Smooth muscle cell (in vitro differentiated cells): ENCODE data around the gene DSG4. TPM values are rescaled to one million over a fixed set of nuclear protein-coding genes. Genes with fewer than 3 reads are reported as not detected.
A peak's percentile ranks its signal among the peaks of the same experiment; 100 is the strongest.
"Not testable (repeated sequence)": the region's sequence is repeated elsewhere in the genome, so short reads cannot be mapped to it uniquely, and the experiment has no call there.

ENCODE experiments used
- DNase-seq: peaks from one replicate; lab custom pipeline; 2025; ENCODE audit not compliant: unreplicated experiment; lab: John Stamatoyannopoulos, UW
- H2AFZ ChIP-seq: fragments of 200-600 bp; sonication (generic); 2 replicates; pipeline ENCODE4 v1.6.0; 2016; ENCODE audit warnings: antibody characterized with exemption, low read depth, mild to moderate bottlenecking
- H3F3A ChIP-seq: fragments of 200-600 bp; sonication (generic); 2 replicates; pipeline ENCODE4 v1.6.0; 2017; ENCODE audit warnings: antibody characterized with exemption, low read depth
- H3K27ac ChIP-seq: fragments of 200-600 bp; sonication (generic); 2 replicates; pipeline ENCODE4 v1.5.1; 2016; ENCODE audit warnings: low read depth, mild to moderate bottlenecking
- H3K27me3 ChIP-seq: fragments of 200-600 bp; sonication (generic); 2 replicates; pipeline ENCODE4 v1.6.1; 2016; ENCODE audit warnings: low read depth, mild to moderate bottlenecking
- H3K36me3 ChIP-seq: fragments of 200-600 bp; sonication (generic); 2 replicates; pipeline ENCODE4 v1.5.1; 2016; ENCODE audit warnings: low read depth
- H3K4me1 ChIP-seq: fragments of 200-600 bp; sonication (generic); 2 replicates; pipeline ENCODE4 v1.5.1; 2016; ENCODE audit warnings: low read depth
- H3K4me2 ChIP-seq: fragments of 200-600 bp; sonication (generic); 2 replicates; pipeline ENCODE4 v1.6.0; 2016; ENCODE audit warnings: mild to moderate bottlenecking
- H3K4me3 ChIP-seq: fragments of 200-600 bp; sonication (generic); 2 replicates; pipeline ENCODE4 v1.5.1; 2016; ENCODE audit warnings: mild to moderate bottlenecking
- H3K79me2 ChIP-seq: fragments of 200-600 bp; sonication (generic); 2 replicates; pipeline ENCODE4 v1.6.0; 2016; ENCODE audit warnings: low read depth, mild to moderate bottlenecking
- H3K9ac ChIP-seq: fragments of 200-600 bp; sonication (generic); 2 replicates; pipeline ENCODE4 v1.6.0; 2016; ENCODE audit warnings: low read depth
- H3K9me3 ChIP-seq: fragments of 200-600 bp; sonication (generic); replicated peaks from 2 replicates; pipeline ENCODE4 v1.5.1; 2016; ENCODE audit warnings: low read depth
- H4K20me1 ChIP-seq: fragments of 200-600 bp; sonication (generic); 2 replicates; pipeline ENCODE4 v1.6.0; 2016; ENCODE audit warnings: low read depth
- WGBS: methylation state at CpG from one replicate; pipeline ENCODE4 v1.1.7; 2016; ENCODE audit warnings: low lambda C conversion rate; 5-methylcytosine and 5-hydroxymethylcytosine counted together
- polyA plus RNA-seq: library from polyadenylated mRNA; unstranded; fragments of >200 nt; fragmentation: Nextera tagmentation; extraction: Ambion mirVana; gene quantifications from 2 replicates; pipeline ENCODE4 v1.2.1, GENCODE V29; 2016
- total RNA-seq: library from RNA; depleted of rRNA; stranded (reverse); fragments of >200 nt; gene quantifications from 2 replicates; pipeline ENCODE4 v1.2.3, GENCODE V29; 2014
- TF ChIP-seq, protein P1 (sequence below): fragments of 200-600 bp; sonication (generic); IDR thresholded peaks from 2 replicates; pipeline ENCODE4 v1.5.1; 2017; ENCODE audit warnings: borderline replicate concordance, mild to moderate bottlenecking, antibody characterized with exemption; ENCODE audit not compliant: insufficient read depth, poor library complexity, severe bottlenecking

Gene DSG4, protein sequence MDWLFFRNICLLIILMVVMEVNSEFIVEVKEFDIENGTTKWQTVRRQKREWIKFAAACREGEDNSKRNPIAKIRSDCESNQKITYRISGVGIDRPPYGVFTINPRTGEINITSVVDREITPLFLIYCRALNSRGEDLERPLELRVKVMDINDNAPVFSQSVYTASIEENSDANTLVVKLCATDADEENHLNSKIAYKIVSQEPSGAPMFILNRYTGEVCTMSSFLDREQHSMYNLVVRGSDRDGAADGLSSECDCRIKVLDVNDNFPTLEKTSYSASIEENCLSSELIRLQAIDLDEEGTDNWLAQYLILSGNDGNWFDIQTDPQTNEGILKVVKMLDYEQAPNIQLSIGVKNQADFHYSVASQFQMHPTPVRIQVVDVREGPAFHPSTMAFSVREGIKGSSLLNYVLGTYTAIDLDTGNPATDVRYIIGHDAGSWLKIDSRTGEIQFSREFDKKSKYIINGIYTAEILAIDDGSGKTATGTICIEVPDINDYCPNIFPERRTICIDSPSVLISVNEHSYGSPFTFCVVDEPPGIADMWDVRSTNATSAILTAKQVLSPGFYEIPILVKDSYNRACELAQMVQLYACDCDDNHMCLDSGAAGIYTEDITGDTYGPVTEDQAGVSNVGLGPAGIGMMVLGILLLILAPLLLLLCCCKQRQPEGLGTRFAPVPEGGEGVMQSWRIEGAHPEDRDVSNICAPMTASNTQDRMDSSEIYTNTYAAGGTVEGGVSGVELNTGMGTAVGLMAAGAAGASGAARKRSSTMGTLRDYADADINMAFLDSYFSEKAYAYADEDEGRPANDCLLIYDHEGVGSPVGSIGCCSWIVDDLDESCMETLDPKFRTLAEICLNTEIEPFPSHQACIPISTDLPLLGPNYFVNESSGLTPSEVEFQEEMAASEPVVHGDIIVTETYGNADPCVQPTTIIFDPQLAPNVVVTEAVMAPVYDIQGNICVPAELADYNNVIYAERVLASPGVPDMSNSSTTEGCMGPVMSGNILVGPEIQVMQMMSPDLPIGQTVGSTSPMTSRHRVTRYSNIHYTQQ
- total RNA-seq, result 0.27 and 0.94 TPM in 2 replicates
- polyA plus RNA-seq, result not detected in 2 replicates

DNA sequence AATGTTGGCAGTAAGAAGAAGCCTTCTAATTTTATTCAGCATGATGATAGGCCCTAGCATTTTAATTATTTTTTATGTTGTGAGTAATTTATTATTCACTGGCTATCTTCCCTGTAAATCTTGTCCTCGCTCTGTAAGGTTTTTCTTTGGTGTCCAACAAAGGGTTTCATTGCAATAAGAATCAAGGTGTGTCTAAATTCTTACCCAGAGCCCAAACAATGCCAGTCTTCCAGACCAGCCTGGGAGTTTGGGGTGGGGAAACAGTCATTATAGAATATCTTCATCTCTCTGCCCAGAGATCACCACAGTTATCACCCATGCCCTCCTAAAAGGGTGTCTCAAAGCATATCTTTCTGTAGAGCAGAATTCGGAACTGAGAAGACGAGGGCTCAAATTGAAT, at the start of gene DSG4:
TSS of gene DSG4 (plus strand) at position 301 of the 400 bp plus-strand sequence. CDS start 135 bp downstream, outside the sequence.
- Histone ChIP-seq H3K79me2 (no peaks in the 10 kb centered on the region), H3K9ac (no peak within 1 kb of the TSS), H3F3A (no peaks in the 10 kb centered on the region), H3K4me1 (no peaks in the 10 kb centered on the region), H3K9me3 (no peaks in the 10 kb centered on the region), H3K4me3 (no peak within 1 kb of the TSS), H3K4me2 (no peak within 1 kb of the TSS), H3K27ac (no peak within 1 kb of the TSS), H3K36me3 (no peaks in the 10 kb centered on the region), H4K20me1 (no peaks in the 10 kb centered on the region), H2AFZ (no peak within 1 kb of the TSS), H3K27me3 (no peaks in the 10 kb centered on the region)
- TF ChIP-seq, protein P1, sequence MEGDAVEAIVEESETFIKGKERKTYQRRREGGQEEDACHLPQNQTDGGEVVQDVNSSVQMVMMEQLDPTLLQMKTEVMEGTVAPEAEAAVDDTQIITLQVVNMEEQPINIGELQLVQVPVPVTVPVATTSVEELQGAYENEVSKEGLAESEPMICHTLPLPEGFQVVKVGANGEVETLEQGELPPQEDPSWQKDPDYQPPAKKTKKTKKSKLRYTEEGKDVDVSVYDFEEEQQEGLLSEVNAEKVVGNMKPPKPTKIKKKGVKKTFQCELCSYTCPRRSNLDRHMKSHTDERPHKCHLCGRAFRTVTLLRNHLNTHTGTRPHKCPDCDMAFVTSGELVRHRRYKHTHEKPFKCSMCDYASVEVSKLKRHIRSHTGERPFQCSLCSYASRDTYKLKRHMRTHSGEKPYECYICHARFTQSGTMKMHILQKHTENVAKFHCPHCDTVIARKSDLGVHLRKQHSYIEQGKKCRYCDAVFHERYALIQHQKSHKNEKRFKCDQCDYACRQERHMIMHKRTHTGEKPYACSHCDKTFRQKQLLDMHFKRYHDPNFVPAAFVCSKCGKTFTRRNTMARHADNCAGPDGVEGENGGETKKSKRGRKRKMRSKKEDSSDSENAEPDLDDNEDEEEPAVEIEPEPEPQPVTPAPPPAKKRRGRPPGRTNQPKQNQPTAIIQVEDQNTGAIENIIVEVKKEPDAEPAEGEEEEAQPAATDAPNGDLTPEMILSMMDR, result no peak
- 92% methylated on average over 3 of the region's 3 CpGs for WGBS
- DNase-seq, result no peak

DNA sequence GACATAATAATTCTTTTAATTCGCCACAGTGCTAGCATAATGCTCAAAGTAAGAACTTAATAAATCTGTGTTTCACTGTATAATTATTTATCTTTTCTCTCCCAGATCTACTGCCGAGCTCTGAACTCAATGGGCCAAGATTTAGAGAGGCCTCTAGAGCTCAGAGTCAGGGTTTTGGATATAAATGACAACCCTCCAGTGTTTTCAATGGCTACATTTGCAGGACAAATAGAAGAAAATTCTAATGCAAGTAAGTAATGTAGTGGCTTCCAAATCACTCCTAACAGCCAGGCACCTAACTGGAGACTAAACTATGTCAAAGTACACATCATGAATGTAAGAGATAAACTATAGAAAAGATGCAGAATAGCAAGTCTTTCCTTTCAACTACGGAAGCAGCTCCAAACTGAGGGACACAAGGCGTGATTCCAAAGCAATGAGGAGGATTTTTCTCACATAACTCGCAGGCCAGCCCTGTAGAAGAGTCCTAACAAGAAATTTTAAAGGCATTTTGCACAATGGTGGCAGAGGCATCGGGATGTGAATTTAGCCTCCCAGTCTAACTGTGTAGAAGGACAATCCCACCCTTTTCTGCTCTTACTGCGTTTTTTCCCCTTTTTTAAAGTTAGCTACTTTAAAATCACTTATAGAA, 46.7 kb upstream of the DSG4 start:
- Histone ChIP-seq H4K20me1 (no peaks in the 10 kb centered on the region), H3K27me3 (no peaks in the 10 kb centered on the region), H3K9me3 (no peaks in the 10 kb centered on the region), H3K27ac (no peak overlapping the region), H3K4me2 (no peak overlapping the region), H3K4me1 (no peaks in the 10 kb centered on the region), H3K4me3 (no peak overlapping the region), H2AFZ (peak overlapping the region; percentile 83), H3K9ac (no peak overlapping the region), H3F3A (no peaks in the 10 kb centered on the region), H3K79me2 (no peaks in the 10 kb centered on the region), H3K36me3 (no peaks in the 10 kb centered on the region)
- no peak for DNase-seq
- TF ChIP-seq, protein P1, result no peak
- 59% methylated on average over 7 of the region's 7 CpGs for WGBS

DNA sequence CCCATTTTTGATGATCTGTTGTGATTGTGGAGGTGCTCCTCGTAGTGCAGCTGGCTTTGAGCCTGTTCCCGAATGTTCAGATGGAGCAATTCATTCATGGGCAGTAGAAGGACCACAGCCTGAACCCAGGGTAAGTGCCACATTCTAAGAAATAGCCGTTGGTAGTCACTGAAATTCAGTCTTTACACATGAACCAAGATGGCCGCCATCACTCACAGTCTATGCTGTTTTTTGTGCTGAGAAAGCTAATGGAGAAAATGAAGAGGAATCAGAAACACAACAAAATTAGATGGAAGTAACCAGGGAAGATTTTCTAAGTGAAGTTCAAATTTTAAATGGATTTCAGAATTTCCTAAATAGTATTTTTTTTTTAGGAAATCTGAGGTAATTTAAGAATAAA, 33.1 kb upstream of the DSG4 start:
- Histone ChIP-seq H3K27me3 (no peaks in the 10 kb centered on the region), H3K36me3 (no peaks in the 10 kb centered on the region), H3K9me3 (no peaks in the 10 kb centered on the region), H3K4me1 (no peaks in the 10 kb centered on the region), H3K27ac (no peak overlapping the region), H4K20me1 (no peaks in the 10 kb centered on the region), H3K4me2 (no peak overlapping the region), H3K79me2 (no peaks in the 10 kb centered on the region), H3F3A (no peaks in the 10 kb centered on the region), H2AFZ (no peak overlapping the region), H3K4me3 (no peak overlapping the region), H3K9ac (no peak overlapping the region)
- 90% methylated on average over 4 of the region's 4 CpGs for WGBS
- no peak for DNase-seq
- TF ChIP-seq, protein P1, result no peak

DNA sequence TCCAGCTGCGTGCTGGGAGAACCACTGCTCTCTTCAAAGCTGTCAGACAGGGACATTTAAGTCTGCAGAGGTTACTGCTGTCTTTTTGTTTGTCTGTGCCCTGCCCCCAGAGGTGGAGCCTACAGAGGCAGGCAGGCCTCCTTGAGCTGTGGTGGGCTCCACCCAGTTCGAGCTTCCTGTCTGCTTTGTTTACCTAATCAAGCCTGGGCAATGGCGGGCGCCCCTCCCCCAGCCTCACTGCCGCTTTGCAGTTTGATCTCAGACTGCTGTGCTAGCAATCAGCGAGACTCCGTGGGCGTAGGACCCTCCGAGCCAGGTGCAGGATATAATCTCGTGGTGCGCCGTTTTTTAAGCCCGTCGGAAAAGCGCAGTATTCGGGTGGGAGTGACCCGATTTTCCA, 23.2 kb upstream of the DSG4 start:
- not testable (repeated sequence) for H3K27me3 ChIP-seq, DNase-seq, H3K9ac ChIP-seq, H4K20me1 ChIP-seq, H3F3A ChIP-seq, H3K9me3 ChIP-seq, H3K79me2 ChIP-seq, H2AFZ ChIP-seq, H3K4me2 ChIP-seq, H3K27ac ChIP-seq, H3K36me3 ChIP-seq, H3K4me1 ChIP-seq, H3K4me3 ChIP-seq
- 83% methylated on average over 12 of the region's 17 CpGs for WGBS
